Ectodermal cell (in vitro differentiated cells): ENCODE results near the gene DENND1B.
"Not testable (repeated sequence)": the region's sequence is repeated elsewhere in the genome, so short reads cannot be mapped to it uniquely, and the experiment has no call there.

Source experiments
- H3K27ac ChIP-seq: 2 replicates; pipeline ENCODE4 v1.7.0; 2013; ENCODE audit warnings: mild to moderate bottlenecking, low read depth, low read length; ENCODE audit not compliant: insufficient read depth, poor library complexity, severe bottlenecking
- H3K27me3 ChIP-seq: 2 replicates; pipeline ENCODE4 v1.7.0; 2013; ENCODE audit warnings: mild to moderate bottlenecking, low read length; ENCODE audit not compliant: insufficient read depth, control insufficient read depth, poor library complexity, severe bottlenecking
- H3K36me3 ChIP-seq: one replicate; pipeline ENCODE4 v1.7.0; 2013; ENCODE audit warnings: low read length; ENCODE audit not compliant: control insufficient read depth, insufficient read depth
- H3K4me1 ChIP-seq: one replicate; pipeline ENCODE4 v1.7.0; 2013; ENCODE audit warnings: low read length; ENCODE audit not compliant: control insufficient read depth, insufficient read depth
- H3K4me3 ChIP-seq: 2 replicates; pipeline ENCODE4 v1.7.0; 2013; ENCODE audit warnings: low read depth, low read length, control low read depth; ENCODE audit not compliant: insufficient read depth
- H3K9me3 ChIP-seq: 2 replicates; pipeline ENCODE4 v1.7.0; 2013; ENCODE audit warnings: mild to moderate bottlenecking, low read length, moderate library complexity; ENCODE audit not compliant: control insufficient read depth
- WGBS, 2 experiments: methylation state at CpG; one replicate each; pipeline ENCODE4 v1.1.7; 2013; ENCODE audit warnings: missing lambda C conversion rate in 2 of 2; 5-methylcytosine and 5-hydroxymethylcytosine counted together

The DENND1B gene

GRCh38 chr1:197731449-197731848 lies 43.8 kb downstream of the DENND1B start:
- 94 to 95% methylated on average over 2 to 3 of the region's 3 CpGs for WGBS, 2 experiments
- H3K27me3 ChIP-seq, result no peaks in the 10 kb centered on the region
- no peak overlapping the region for H3K4me3 ChIP-seq
- peaks cover 7% of the 10 kb centered on the region for H3K4me1 ChIP-seq
- H3K9me3 ChIP-seq, result no peaks in the 10 kb centered on the region
- no peaks in the 10 kb centered on the region for H3K36me3 ChIP-seq
- H3K27ac ChIP-seq, result no peak overlapping the region

GRCh38 chr1:197725976-197726375 lies 49.3 kb downstream of the DENND1B start:
- no peaks in the 10 kb centered on the region for H3K36me3 ChIP-seq
- H3K9me3 ChIP-seq, result peaks cover 4% of the 10 kb centered on the region
- 92 to 97% methylated on average over 3 of the region's 3 CpGs for WGBS, 2 experiments

GRCh38 chr1:197725044-197725443 lies 50.2 kb downstream of the DENND1B start:
- WGBS, 2 experiments, result no CpG with 5 or more reads among the region's 1 CpG
- H3K4me1 ChIP-seq, result no peaks in the 10 kb centered on the region
- H3K36me3 ChIP-seq, result no peaks in the 10 kb centered on the region
- H3K27ac ChIP-seq, result no peak overlapping the region
- peaks cover 4% of the 10 kb centered on the region for H3K9me3 ChIP-seq
- no peaks in the 10 kb centered on the region for H3K27me3 ChIP-seq
- no peak overlapping the region for H3K4me3 ChIP-seq

More at GRCh38 chr1:197725976-197726375, 49.3 kb downstream of the DENND1B start:
- Histone ChIP-seq H3K27me3 (no peaks in the 10 kb centered on the region), H3K4me1 (no peaks in the 10 kb centered on the region), H3K27ac (no peak overlapping the region), H3K4me3 (no peak overlapping the region)

- H3K9me3 ChIP-seq, result no peaks in the 10 kb centered on the region
- WGBS, 2 experiments, result 0% methylated on average over 1 of the region's 1 CpG
- H3K4me1 ChIP-seq, result no peaks in the 10 kb centered on the region
- H3K36me3 ChIP-seq, result no peaks in the 10 kb centered on the region
- H3K27me3 ChIP-seq, result no peaks in the 10 kb centered on the region
- H3K4me3 ChIP-seq, result no peak overlapping the region
- no peak overlapping the region for H3K27ac ChIP-seq
These were observed 59.5 kb downstream of the DENND1B start for GRCh38 chr1:197715806-197716205.

DNA sequence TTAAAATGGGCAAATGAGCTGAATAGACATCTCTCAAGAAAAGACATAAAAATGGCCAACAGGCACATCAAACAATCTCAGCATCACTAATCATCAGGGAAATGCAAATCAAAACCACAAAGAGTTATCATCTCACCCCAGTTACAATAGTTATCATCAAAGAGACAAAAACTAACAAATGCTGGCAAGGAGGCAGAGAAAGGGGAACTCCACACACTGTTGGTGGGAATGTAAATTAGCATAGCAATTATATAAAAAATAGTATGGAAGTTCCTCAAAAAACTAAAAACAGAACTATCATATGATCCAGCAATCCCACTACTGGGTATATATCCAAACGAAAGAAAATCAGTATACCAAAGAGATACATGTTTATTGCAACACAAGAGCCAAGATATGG lies 68.7 kb downstream of the DENND1B start:
- Histone ChIP-seq H3K4me1 (no peaks in the 10 kb centered on the region), H3K27ac (no peak overlapping the region), H3K36me3 (no peaks in the 10 kb centered on the region), H3K9me3 (no peaks in the 10 kb centered on the region), H3K27me3 (no peaks in the 10 kb centered on the region), H3K4me3 (no peak overlapping the region)
- WGBS, 2 experiments, result 100% methylated on average over 1 of the region's 1 CpG

- Histone ChIP-seq H3K9me3 (no peaks in the 10 kb centered on the region), H3K4me1 (no peaks in the 10 kb centered on the region), H3K27ac (no peak overlapping the region), H3K36me3 (no peaks in the 10 kb centered on the region), H3K27me3 (no peaks in the 10 kb centered on the region), H3K4me3 (no peak overlapping the region)
- WGBS, 2 experiments, result 77 to 97% methylated on average over 3 of the region's 3 CpGs
These were observed 69.3 kb downstream of the DENND1B start for GRCh38 chr1:197705941-197706340.

DNA sequence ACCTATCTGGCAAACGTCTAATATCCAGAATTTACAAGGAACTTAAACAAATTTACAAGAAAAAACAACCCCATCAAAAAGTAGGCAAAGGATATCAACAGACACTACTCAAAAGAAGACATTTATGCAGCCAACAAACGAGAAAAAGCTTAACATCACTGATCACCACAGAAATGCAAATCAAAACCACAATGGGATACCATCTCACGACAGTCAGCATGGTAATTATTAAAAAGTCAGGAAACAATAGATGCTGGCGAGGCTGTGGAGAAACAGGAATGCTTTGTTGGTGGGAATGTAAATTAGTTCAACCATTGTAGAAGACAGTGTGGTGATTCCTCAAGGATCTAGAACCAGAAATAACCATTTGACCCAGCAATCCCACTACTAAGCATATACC lies 74.6 kb downstream of the DENND1B start:
- H3K36me3 ChIP-seq, H3K4me3 ChIP-seq, H3K27ac ChIP-seq, H3K27me3 ChIP-seq, H3K9me3 ChIP-seq, H3K4me1 ChIP-seq: not testable (repeated sequence)
- WGBS, 2 experiments, result 77 to 78% methylated on average over 4 of the region's 4 CpGs

DNA sequence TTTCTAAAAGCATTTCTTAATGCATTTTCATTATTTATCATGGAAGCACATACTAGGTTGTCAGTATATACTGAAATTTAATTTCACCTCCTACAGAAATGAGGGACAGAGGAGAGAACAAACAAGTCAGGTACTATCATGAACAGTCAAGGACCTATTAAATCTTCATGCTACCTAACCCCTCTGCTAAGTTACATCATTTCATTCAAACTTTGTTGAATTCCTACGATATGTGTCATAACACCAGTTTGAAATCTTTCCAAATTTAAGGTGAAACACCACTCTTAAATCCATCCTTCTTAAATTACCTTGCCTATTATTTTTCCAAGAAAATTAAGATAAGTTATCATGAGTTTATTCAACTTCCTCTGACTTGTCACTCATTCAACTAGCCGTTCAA lies 78.9 kb downstream of the DENND1B start:
- WGBS, 2 experiments, result 96 to 98% methylated on average over 2 of the region's 2 CpGs
- H3K4me3 ChIP-seq, result no peak overlapping the region
- H3K36me3 ChIP-seq, result no peaks in the 10 kb centered on the region
- no peak overlapping the region for H3K27ac ChIP-seq
- no peaks in the 10 kb centered on the region for H3K9me3 ChIP-seq
- H3K27me3 ChIP-seq, result no peaks in the 10 kb centered on the region
- H3K4me1 ChIP-seq, result no peaks in the 10 kb centered on the region

DNA sequence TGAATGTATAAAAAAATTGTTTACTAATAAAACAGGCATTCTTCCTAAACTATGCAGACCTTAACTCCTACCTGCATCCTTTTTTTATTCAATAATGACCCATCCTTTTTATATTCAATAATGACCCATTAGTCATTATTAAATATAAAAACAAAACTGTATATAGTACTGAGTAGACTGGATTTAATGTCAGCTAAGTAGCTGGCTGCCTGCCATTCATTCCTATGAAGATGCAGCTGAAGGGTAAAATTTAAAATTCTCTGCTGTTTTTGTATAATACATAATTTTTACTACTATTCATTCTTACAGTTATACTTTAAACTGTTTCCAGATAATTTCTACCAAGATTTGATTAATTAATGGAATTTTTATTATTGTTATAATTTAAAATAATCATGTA lies 79.3 kb downstream of the DENND1B start:
- Histone ChIP-seq H3K36me3 (no peaks in the 10 kb centered on the region), H3K27me3 (no peaks in the 10 kb centered on the region), H3K27ac (no peak overlapping the region), H3K4me1 (no peaks in the 10 kb centered on the region), H3K9me3 (no peaks in the 10 kb centered on the region), H3K4me3 (no peak overlapping the region)

DNA sequence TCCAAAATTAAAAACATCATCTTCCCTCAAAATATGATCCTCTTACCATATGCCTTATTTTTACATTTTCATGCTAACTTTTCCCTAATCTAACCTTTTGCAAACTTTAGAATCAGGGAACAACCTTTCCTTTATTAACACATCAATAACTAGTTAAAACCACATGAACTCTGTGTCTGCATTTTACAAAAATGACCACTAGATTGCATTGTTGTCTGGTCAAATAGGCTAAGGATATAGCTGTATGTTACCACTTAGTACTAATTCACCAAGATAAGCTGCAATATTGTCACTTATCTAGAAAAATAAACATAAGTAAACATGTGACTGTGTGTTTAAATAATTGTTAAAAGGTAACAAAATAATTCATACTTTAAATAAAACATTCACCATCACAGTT lies 82.3 kb downstream of the DENND1B start:
- no peak overlapping the region for H3K27ac ChIP-seq
- H3K27me3 ChIP-seq, result no peaks in the 10 kb centered on the region
- H3K4me1 ChIP-seq, result no peaks in the 10 kb centered on the region
- H3K9me3 ChIP-seq, result no peaks in the 10 kb centered on the region
- no peaks in the 10 kb centered on the region for H3K36me3 ChIP-seq
- no peak overlapping the region for H3K4me3 ChIP-seq

- 86 to 91% methylated on average over 1 of the region's 1 CpG for WGBS, 2 experiments
- no peak overlapping the region for H3K27ac ChIP-seq
- no peaks in the 10 kb centered on the region for H3K27me3 ChIP-seq
- H3K4me1 ChIP-seq, result no peaks in the 10 kb centered on the region
- no peaks in the 10 kb centered on the region for H3K9me3 ChIP-seq
- H3K4me3 ChIP-seq, result no peak overlapping the region
- H3K36me3 ChIP-seq, result no peaks in the 10 kb centered on the region
These were observed 83.5 kb downstream of the DENND1B start for GRCh38 chr1:197691816-197692215.
